Hepatocyte (in vitro differentiated cells): ENCODE results near the gene ARMH3. TPM values are rescaled to one million over a fixed set of nuclear protein-coding genes. Genes with fewer than 3 reads are reported as not detected.
A peak's percentile ranks its signal among the peaks of the same experiment; 100 is the strongest.

Source experiments
- DNase-seq: peaks from one replicate; pipeline ENCODE4 v3.0.0-alpha.2; 2016; ENCODE audit warnings: low spot score
- H2AFZ ChIP-seq: fragments of 200-600 bp; sonication (generic); 2 replicates; pipeline ENCODE4 v1.6.0; 2016; ENCODE audit warnings: antibody characterized with exemption, mild to moderate bottlenecking
- H3K27ac ChIP-seq: fragments of 200-600 bp; sonication (generic); 2 replicates; pipeline ENCODE4 v1.5.1; 2016; ENCODE audit warnings: mild to moderate bottlenecking
- H3K27me3 ChIP-seq: fragments of 200-600 bp; sonication (generic); 2 replicates; pipeline ENCODE4 v1.6.1; 2016
- H3K36me3 ChIP-seq: fragments of 200-600 bp; sonication (generic); replicated peaks from 2 replicates; pipeline ENCODE4 v1.5.1; 2016; ENCODE audit warnings: low read depth; ENCODE audit not compliant: insufficient read depth
- H3K4me1 ChIP-seq: fragments of 200-600 bp; sonication (generic); 2 replicates; pipeline ENCODE4 v1.5.1; 2016; ENCODE audit warnings: mild to moderate bottlenecking, moderate library complexity; ENCODE audit not compliant: insufficient read depth
- H3K4me2 ChIP-seq: fragments of 200-600 bp; sonication (generic); 2 replicates; pipeline ENCODE4 v1.6.0; 2016
- H3K4me3 ChIP-seq: fragments of 200-600 bp; sonication (generic); 2 replicates; pipeline ENCODE4 v1.5.1; 2016; ENCODE audit warnings: mild to moderate bottlenecking
- H3K79me2 ChIP-seq: fragments of 200-600 bp; sonication (generic); 2 replicates; pipeline ENCODE4 v1.6.0; 2017; ENCODE audit warnings: mild to moderate bottlenecking
- H3K9me2 ChIP-seq: fragments of 200-600 bp; sonication (generic); replicated peaks from 2 replicates; pipeline ENCODE4 v1.6.0; 2017; ENCODE audit warnings: mild to moderate bottlenecking; ENCODE audit not compliant: insufficient read depth
- H3K9me3 ChIP-seq: fragments of 200-600 bp; sonication (generic); 2 replicates; pipeline ENCODE4 v1.5.1; 2016; ENCODE audit warnings: low read depth, mild to moderate bottlenecking
- H4K20me1 ChIP-seq: fragments of 200-600 bp; sonication (generic); 2 replicates; pipeline ENCODE4 v1.6.0; 2016; ENCODE audit warnings: mild to moderate bottlenecking; ENCODE audit not compliant: insufficient read depth, poor library complexity, severe bottlenecking
- CTCF ChIP-seq: fragments of 200-600 bp; sonication (generic); IDR thresholded peaks from 2 replicates; pipeline ENCODE4 v1.5.1; 2016; ENCODE audit warnings: antibody characterized with exemption, mild to moderate bottlenecking; ENCODE audit not compliant: poor library complexity
- EZH2 ChIP-seq: fragments of 200-600 bp; sonication (generic); IDR thresholded peaks from 2 replicates; pipeline ENCODE4 v1.6.1; 2016; ENCODE audit warnings: antibody characterized with exemption, mild to moderate bottlenecking, borderline replicate concordance
- EZH2phosphoT487 ChIP-seq: fragments of 200-600 bp; sonication (generic); IDR thresholded peaks from one replicate; pipeline ENCODE4 v1.6.1; 2018; ENCODE audit warnings: antibody characterized with exemption, mild to moderate bottlenecking, low read depth, moderate library complexity; ENCODE audit not compliant: unreplicated experiment, severe bottlenecking
- whole genome bisulfite sequencing: methylation state at CpG from one replicate; pipeline ENCODE4 v1.1.6; 2016; ENCODE audit warnings: low lambda C conversion rate; ENCODE audit errors: missing lambda C conversion rate; 5-methylcytosine and 5-hydroxymethylcytosine counted together
- polyA plus RNA-seq: library from polyadenylated mRNA; unstranded; fragments of >200 nt; fragmentation: Nextera tagmentation; extraction: Ambion mirVana; gene quantifications from 2 replicates; pipeline ENCODE4 v1.2.1, GENCODE V29; 2016
- total RNA-seq: library from RNA; depleted of rRNA; stranded (reverse); fragments of >200 nt; gene quantifications from 2 replicates; pipeline ENCODE4 v1.2.3, GENCODE V29; 2014

ARMH3 gene
- total and polyA plus RNA-seq, 2 experiments from 2014 or later, result 10.6 to 15.1 TPM

- H3K4me2 ChIP-seq, result peak overlapping the region; percentile 95
- peak overlapping the region; percentile 31 for H3K4me3 ChIP-seq
- peak; percentile 97 for DNase-seq
- H3K4me1 ChIP-seq, result peaks cover 14% of the 10 kb centered on the region
- peak overlapping the region; percentile 64 for H2AFZ ChIP-seq
- 5% methylated on average over 32 of the region's 56 CpGs for WGBS
- peak overlapping the region; percentile 93 for H3K27ac ChIP-seq
- H4K20me1 ChIP-seq, result no peaks in the 10 kb centered on the region
- H3K36me3 ChIP-seq, result no peaks in the 10 kb centered on the region
- H3K9me3 ChIP-seq, result no peaks in the 10 kb centered on the region
- H3K79me2 ChIP-seq, result no peaks in the 10 kb centered on the region
- H3K9me2 ChIP-seq, result no peaks in the 10 kb centered on the region
- TF ChIP-seq CTCF, result no peak
- no peak for TF ChIP-seq EZH2
- TF ChIP-seq EZH2phosphoT487, result no peak
- no peaks in the 10 kb centered on the region for H3K27me3 ChIP-seq
Observed at GRCh38 chr10:101830322-101831168, 225.4 kb downstream of the ARMH3 start.

GRCh38 chr10:101829561-101830315 is 226.2 kb downstream of the ARMH3 start:
- DNase-seq, result peak; percentile 79
- H3K4me3 ChIP-seq, result no peak overlapping the region
- no peaks in the 10 kb centered on the region for H3K27me3 ChIP-seq
- no peaks in the 10 kb centered on the region for H3K9me2 ChIP-seq
- WGBS, result 11% methylated on average over 16 of the region's 31 CpGs
- H3K79me2 ChIP-seq, result no peaks in the 10 kb centered on the region
- peak overlapping the region; percentile 93 for H3K27ac ChIP-seq
- H3K4me1 ChIP-seq, result peaks cover 14% of the 10 kb centered on the region
- no peaks in the 10 kb centered on the region for H3K9me3 ChIP-seq
- no peaks in the 10 kb centered on the region for H4K20me1 ChIP-seq
- H3K36me3 ChIP-seq, result no peaks in the 10 kb centered on the region
- H2AFZ ChIP-seq, result no peak overlapping the region
- TF ChIP-seq EZH2phosphoT487 (no peak), CTCF (no peak), EZH2 (no peak)
- peak overlapping the region; percentile 95 for H3K4me2 ChIP-seq

GRCh38 chr10:101828766-101829551 is 227.0 kb downstream of the ARMH3 start:
- Histone ChIP-seq H3K4me1 (peaks cover 14% of the 10 kb centered on the region), H3K9me2 (no peaks in the 10 kb centered on the region), H2AFZ (no peak overlapping the region), H3K4me2 (peak overlapping the region; percentile 95), H3K27me3 (no peaks in the 10 kb centered on the region), H4K20me1 (no peaks in the 10 kb centered on the region), H3K79me2 (no peaks in the 10 kb centered on the region), H3K9me3 (no peaks in the 10 kb centered on the region), H3K27ac (no peak overlapping the region), H3K36me3 (no peaks in the 10 kb centered on the region), H3K4me3 (no peak overlapping the region)
- WGBS, result 60% methylated on average over 25 of the region's 39 CpGs
- TF ChIP-seq EZH2, result no peak
- TF ChIP-seq CTCF, result no peak
- TF ChIP-seq EZH2phosphoT487, result no peak
- DNase-seq, result no peak
